ENCODE measurements around the gene ART3.

The ART3 gene

GRCh38 chr4:76058888-76059426, 15.6 kb upstream of the ART3 start:
- H3K4me1 ChIP-seq (ENCODE audit: control insufficient read depth, insufficient read depth, low read length): no peaks in the 10 kb centered on the region
- no peaks in the 10 kb centered on the region for H3K36me3 ChIP-seq (ENCODE audit: control insufficient read depth in 2 of 2, insufficient read depth in 1 of 2, low read length in 2 of 2)
- CTCF ChIA-PET: interaction anchor here (0.9 to 1.2 kb wide), 3 partner anchors 24 to 163 kb away, joined by 3 to 5 read pairs (median 3); no protein-coding TSS in a partner anchor
- no peaks in the 10 kb centered on the region for H3K9me3 ChIP-seq (ENCODE audit: control insufficient read depth, insufficient read depth, low read depth, low read length)
- no peak for TF ChIP-seq ZFP3 (tag by site-specific recombination; IDR thresholded peaks at IDR 0.05; ENCODE audit: low read depth)
- no peak for TF ChIP-seq ATF2 (tag by site-specific recombination; IDR thresholded peaks at IDR 0.05; ENCODE audit: low read depth)
- no peak for TF ChIP-seq ZNF394 (tag by site-specific recombination; IDR thresholded peaks at IDR 0.05; ENCODE audit: borderline replicate concordance)
- no peak for TF ChIP-seq ZBTB21 (tag by site-specific recombination; IDR thresholded peaks at IDR 0.05)
- no peak for TF ChIP-seq ZNF16 (tag by site-specific recombination; IDR thresholded peaks at IDR 0.05; ENCODE audit: low read depth)
- no peak overlapping the region for H3K4me3 ChIP-seq (ENCODE audit: low read depth, low read length)
- POLR2A ChIA-PET: no interaction called here
- no peak overlapping the region for H3K27ac ChIP-seq (ENCODE audit: extremely low read depth, low read depth, low read length)

- TF ChIP-seq ZSCAN23 (tag by site-specific recombination; IDR thresholded peaks at IDR 0.05): no peak
- TF ChIP-seq ZNF501 (tag by site-specific recombination; IDR thresholded peaks at IDR 0.05): no peak
- no peak for TF ChIP-seq ZNF560 (tag by site-specific recombination; IDR thresholded peaks at IDR 0.05; ENCODE audit: borderline replicate concordance)
- TF ChIP-seq ZFP69B (tag by site-specific recombination; IDR thresholded peaks at IDR 0.05): no peak
- TF ChIP-seq ZNF311 (tag by site-specific recombination; IDR thresholded peaks at IDR 0.05; ENCODE audit: borderline replicate concordance): no peak
- no peak for TF ChIP-seq ZNF133 (tag by site-specific recombination; IDR thresholded peaks at IDR 0.05)
- no peak for TF ChIP-seq MYNN (tag by site-specific recombination; IDR thresholded peaks at IDR 0.05; ENCODE audit: borderline replicate concordance)
- no peak for TF ChIP-seq ZNF558 (tag by site-specific recombination; IDR thresholded peaks at IDR 0.05)
- H3K4me1 ChIP-seq (ENCODE audit: control insufficient read depth, insufficient read depth, low read length): no peaks in the 10 kb centered on the region
- ChIA-PET POLR2A (no interaction called here), CTCF (no interaction called here)
- no peak overlapping the region for H3K4me3 ChIP-seq (ENCODE audit: low read depth, low read length)
- no peaks in the 10 kb centered on the region for H3K9me3 ChIP-seq (ENCODE audit: control insufficient read depth, insufficient read depth, low read depth, low read length)
- no peaks in the 10 kb centered on the region for H3K36me3 ChIP-seq (ENCODE audit: control insufficient read depth in 2 of 2, insufficient read depth in 1 of 2, low read length in 2 of 2)
- no peak overlapping the region for H3K27ac ChIP-seq (ENCODE audit: extremely low read depth, low read depth, low read length)
Observed at GRCh38 chr4:76059750-76060149, 14.8 kb upstream of the ART3 start.

GRCh38 chr4:76060506-76060905, 14.0 kb upstream of the ART3 start:
- no peak overlapping the region for H3K4me3 ChIP-seq (ENCODE audit: low read depth, low read length)
- POLR2A ChIA-PET: no interaction called here
- no peak overlapping the region for H3K27ac ChIP-seq (ENCODE audit: extremely low read depth, low read depth, low read length)
- H3K9me3 ChIP-seq (ENCODE audit: control insufficient read depth, insufficient read depth, low read depth, low read length): no peaks in the 10 kb centered on the region
- no peaks in the 10 kb centered on the region for H3K36me3 ChIP-seq (ENCODE audit: control insufficient read depth in 2 of 2, insufficient read depth in 1 of 2, low read length in 2 of 2)
- CTCF ChIA-PET: no interaction called here
- H3K4me1 ChIP-seq (ENCODE audit: control insufficient read depth, insufficient read depth, low read length): no peaks in the 10 kb centered on the region
- no peak for TF ChIP-seq REPIN1 (tag by site-specific recombination; IDR thresholded peaks at IDR 0.05; ENCODE audit: low read depth)

GRCh38 chr4:76061421-76061820, 13.1 kb upstream of the ART3 start:
- POLR2A ChIA-PET: no interaction called here
- no peak overlapping the region for H3K27ac ChIP-seq (ENCODE audit: extremely low read depth, low read depth, low read length)
- H3K4me3 ChIP-seq (ENCODE audit: low read depth, low read length): no peak overlapping the region
- no peaks in the 10 kb centered on the region for H3K36me3 ChIP-seq (ENCODE audit: control insufficient read depth in 2 of 2, insufficient read depth in 1 of 2, low read length in 2 of 2)
- H3K9me3 ChIP-seq (ENCODE audit: control insufficient read depth, insufficient read depth, low read depth, low read length): no peaks in the 10 kb centered on the region
- no peaks in the 10 kb centered on the region for H3K4me1 ChIP-seq (ENCODE audit: control insufficient read depth, insufficient read depth, low read length)
- CTCF ChIA-PET: interaction anchor here (1.3 to 1.6 kb wide), 2 partner anchors 26 to 65 kb away, joined by 3 to 9 read pairs; no protein-coding TSS in a partner anchor
- TF ChIP-seq ZNF704 (tag by site-specific recombination; IDR thresholded peaks at IDR 0.05) (no peak), ZNF335 (tag by site-specific recombination; conservative IDR thresholded peaks at IDR 0.05) (no peak), ZNF324 (tag by site-specific recombination; IDR thresholded peaks at IDR 0.05) (no peak), ZNF792 (tag by site-specific recombination; IDR thresholded peaks at IDR 0.05) (no peak), ZBTB49 (tag by site-specific recombination; IDR thresholded peaks at IDR 0.05; ENCODE audit: low read depth) (no peak), ZNF776 (tag by site-specific recombination; IDR thresholded peaks at IDR 0.05; ENCODE audit: borderline replicate concordance) (no peak), TCF7L2 (IDR thresholded peaks at IDR 0.05; ENCODE audit: borderline replicate concordance, low read depth, low read length) (no peak), ZNF473 (tag by site-specific recombination; IDR thresholded peaks at IDR 0.05) (no peak), SP2 (tag by site-specific recombination; IDR thresholded peaks at IDR 0.05) (no peak), ZNF146 (tag by site-specific recombination; IDR thresholded peaks at IDR 0.05) (no peak), ZNF426 (tag by site-specific recombination; IDR thresholded peaks at IDR 0.05) (no peak), SETDB1 (IDR thresholded peaks at IDR 0.05; ENCODE audit: insufficient read length, low read length) (no peak)
